ENCODE results near the gene ARMCX6. TPM values are rescaled to one million over a fixed set of nuclear protein-coding genes. Genes with fewer than 3 reads are reported as not detected.
"Not testable (repeated sequence)": the region's sequence is repeated elsewhere in the genome, so short reads cannot be mapped to it uniquely, and the experiment has no call there.

The ARMCX6 gene
- polyA plus RNA-seq, 1 donor (not counting 4 experiments of a cell fraction or from before 2014, with no cell fraction given): 56.1 TPM

GRCh38 chrX:101605146-101605545 lies 12.7 kb downstream of the ARMCX6 start:
- H4K20me1 ChIP-seq (ENCODE audit: control insufficient read depth, extremely low read depth, insufficient read depth, low read length): no peaks in the 10 kb centered on the region
- peaks cover 3% of the 10 kb centered on the region for H3K27me3 ChIP-seq (ENCODE audit: control insufficient read depth, extremely low read depth, insufficient read depth, low read length)
- DNase-seq (ENCODE audit: low read depth, low spot score) (no peak), FAIRE-seq (no peak)
- no peaks in the 10 kb centered on the region for H3K79me2 ChIP-seq (ENCODE audit: control insufficient read depth, insufficient read depth, low read length)
- no peak overlapping the region for H2AFZ ChIP-seq (ENCODE audit: control insufficient read depth, low read length)
- no peak overlapping the region for H3K27ac ChIP-seq (ENCODE audit: control insufficient read depth, insufficient read depth, low read length)
- H3K9me3 ChIP-seq (ENCODE audit: control insufficient read depth, low read depth, low read length): no peaks in the 10 kb centered on the region
- H3K9me1 ChIP-seq (ENCODE audit: control insufficient read depth, extremely low read depth, insufficient read depth, low read length): no peaks in the 10 kb centered on the region
- H3K4me1 ChIP-seq (ENCODE audit: control insufficient read depth, extremely low read depth, insufficient read depth, low read length): no peaks in the 10 kb centered on the region
- H3K9ac ChIP-seq (ENCODE audit: control insufficient read depth, extremely low read depth, insufficient read depth, low read length): no peak overlapping the region
- H3K36me3 ChIP-seq (ENCODE audit: control insufficient read depth in 2 of 2, extremely low read depth in 1 of 2, insufficient read depth in 2 of 2, low read length in 2 of 2): no peaks in the 10 kb centered on the region
- no peak overlapping the region for H3K4me3 ChIP-seq (ENCODE audit: control insufficient read depth in 2 of 3, extremely low read depth in 1 of 3, insufficient read depth in 2 of 3, low read depth in 1 of 3, low read length in 3 of 3)
- dilution Hi-C loops (cut with MboI; ENCODE audit: extremely low pct_ligation_motif_present, low sequenced_read_pairs): no loop called here
- no peak overlapping the region for H3K4me2 ChIP-seq (ENCODE audit: control insufficient read depth, extremely low read depth, insufficient read depth, low read depth, low read length)
- TF ChIP-seq EZH2 (IDR thresholded peaks at IDR 0.05; ENCODE audit: low read length) (no peak), CTCF (optimal IDR thresholded peaks at IDR 0.05 in 1 of 3, IDR thresholded peaks at IDR 0.05 in 1 of 3, conservative IDR thresholded peaks at IDR 0.05 in 1 of 3; ENCODE audit: extremely low read depth in 1 of 3, insufficient read depth in 2 of 3, low read length in 3 of 3) (no peak)

GRCh38 chrX:101602077-101602476 lies 15.7 kb downstream of the ARMCX6 start:
- no peaks in the 10 kb centered on the region for H3K4me1 ChIP-seq (ENCODE audit: control insufficient read depth, extremely low read depth, insufficient read depth, low read length)
- H3K4me2 ChIP-seq (ENCODE audit: control insufficient read depth, extremely low read depth, insufficient read depth, low read depth, low read length): no peak overlapping the region
- no peak overlapping the region for H3K9ac ChIP-seq (ENCODE audit: control insufficient read depth, extremely low read depth, insufficient read depth, low read length)
- H3K9me3 ChIP-seq (ENCODE audit: control insufficient read depth, low read depth, low read length): no peaks in the 10 kb centered on the region
- TF ChIP-seq EZH2 (IDR thresholded peaks at IDR 0.05; ENCODE audit: low read length) (no peak), CTCF (optimal IDR thresholded peaks at IDR 0.05 in 1 of 3, IDR thresholded peaks at IDR 0.05 in 1 of 3, conservative IDR thresholded peaks at IDR 0.05 in 1 of 3; ENCODE audit: extremely low read depth in 1 of 3, insufficient read depth in 2 of 3, low read length in 3 of 3) (no peak)
- no peak overlapping the region for H3K27ac ChIP-seq (ENCODE audit: control insufficient read depth, insufficient read depth, low read length)
- H3K9me1 ChIP-seq (ENCODE audit: control insufficient read depth, extremely low read depth, insufficient read depth, low read length): no peaks in the 10 kb centered on the region
- H3K4me3 ChIP-seq (ENCODE audit: control insufficient read depth in 2 of 3, extremely low read depth in 1 of 3, insufficient read depth in 2 of 3, low read depth in 1 of 3, low read length in 3 of 3): no peak overlapping the region
- no peaks in the 10 kb centered on the region for H3K79me2 ChIP-seq (ENCODE audit: control insufficient read depth, insufficient read depth, low read length)
- no peaks in the 10 kb centered on the region for H4K20me1 ChIP-seq (ENCODE audit: control insufficient read depth, extremely low read depth, insufficient read depth, low read length)
- dilution Hi-C loops (cut with MboI; ENCODE audit: extremely low pct_ligation_motif_present, low sequenced_read_pairs): no loop called here
- no peaks in the 10 kb centered on the region for H3K36me3 ChIP-seq (ENCODE audit: control insufficient read depth in 2 of 2, extremely low read depth in 1 of 2, insufficient read depth in 2 of 2, low read length in 2 of 2)
- peaks cover 3% of the 10 kb centered on the region for H3K27me3 ChIP-seq (ENCODE audit: control insufficient read depth, extremely low read depth, insufficient read depth, low read length)
- no peak for FAIRE-seq
- H2AFZ ChIP-seq (ENCODE audit: control insufficient read depth, low read length): no peak overlapping the region
- no peak for DNase-seq (ENCODE audit: low read depth, low spot score)

GRCh38 chrX:101599592-101599991 lies 18.2 kb downstream of the ARMCX6 start:
- H3K9ac ChIP-seq (ENCODE audit: control insufficient read depth, extremely low read depth, insufficient read depth, low read length); H3K27me3 ChIP-seq (ENCODE audit: control insufficient read depth, extremely low read depth, insufficient read depth, low read length); H3K4me1 ChIP-seq (ENCODE audit: control insufficient read depth, extremely low read depth, insufficient read depth, low read length); H3K4me3 ChIP-seq (ENCODE audit: control insufficient read depth in 2 of 3, extremely low read depth in 1 of 3, insufficient read depth in 2 of 3, low read depth in 1 of 3, low read length in 3 of 3); H3K9me3 ChIP-seq (ENCODE audit: control insufficient read depth, low read depth, low read length); H4K20me1 ChIP-seq (ENCODE audit: control insufficient read depth, extremely low read depth, insufficient read depth, low read length); H3K36me3 ChIP-seq (ENCODE audit: control insufficient read depth in 2 of 2, extremely low read depth in 1 of 2, insufficient read depth in 2 of 2, low read length in 2 of 2); H3K27ac ChIP-seq (ENCODE audit: control insufficient read depth, insufficient read depth, low read length); H3K4me2 ChIP-seq (ENCODE audit: control insufficient read depth, extremely low read depth, insufficient read depth, low read depth, low read length); H3K9me1 ChIP-seq (ENCODE audit: control insufficient read depth, extremely low read depth, insufficient read depth, low read length); H3K79me2 ChIP-seq (ENCODE audit: control insufficient read depth, insufficient read depth, low read length); DNase-seq (ENCODE audit: low read depth, low spot score); dilution Hi-C loops (cut with MboI; ENCODE audit: extremely low pct_ligation_motif_present, low sequenced_read_pairs); H2AFZ ChIP-seq (ENCODE audit: control insufficient read depth, low read length): not testable (repeated sequence)
- FAIRE-seq: peak; percentile 9
